NCI-H524 treated with DMSO at 0.1 percent for 48 hours (cell line): Measurements from ENCODE around the gene MUL1.
A peak's percentile ranks its signal among the peaks of the same experiment; 100 is the strongest.
"Not testable (repeated sequence)": the region's sequence is repeated elsewhere in the genome, so short reads cannot be mapped to it uniquely, and the experiment has no call there.

ENCODE experiments used
- DNase-seq: peaks from one replicate; lab custom pipeline; 2025; lab: John Stamatoyannopoulos, UW

The MUL1 gene

GRCh38 chr1:20511518-20512428, 3.8 kb upstream of the MUL1 start:
- DNase-seq, result no peak

- DNase-seq, result no peak
Measured at GRCh38 chr1:20508411-20508771, 440 bp upstream of the MUL1 start.

GRCh38 chr1:20507248-20507563, 745 bp downstream of the MUL1 start:
- DNase-seq, result no peak

GRCh38 chr1:20505488-20505887, 2.5 kb downstream of the MUL1 start:
- DNase-seq, result no peak

GRCh38 chr1:20500716-20501115, 7.2 kb downstream of the MUL1 start:
- DNase-seq, result no peak

GRCh38 chr1:20499718-20500117, 8.2 kb downstream of the MUL1 start:
- no peak for DNase-seq

- DNase-seq, result no peak
Measured at GRCh38 chr1:20499105-20499504, 8.8 kb downstream of the MUL1 start.

GRCh38 chr1:20498116-20498515, 9.8 kb downstream of the MUL1 start:
- DNase-seq, result no peak

GRCh38 chr1:20497506-20497905, 10.4 kb downstream of the MUL1 start:
- no peak for DNase-seq

- not testable (repeated sequence) for DNase-seq
Measured at GRCh38 chr1:20496725-20497383, 11.1 kb downstream of the MUL1 start.

- no peak for DNase-seq
Measured at GRCh38 chr1:20496241-20496661, 11.7 kb downstream of the MUL1 start.

GRCh38 chr1:20495661-20496060, 12.3 kb downstream of the MUL1 start:
- no peak for DNase-seq

GRCh38 chr1:20494609-20495311, 13.2 kb downstream of the MUL1 start:
- no peak for DNase-seq

GRCh38 chr1:20493839-20494608, 13.9 kb downstream of the MUL1 start:
- peak; percentile 68 for DNase-seq

- no peak for DNase-seq
Measured at GRCh38 chr1:20493309-20493708, 14.6 kb downstream of the MUL1 start.

- DNase-seq, result no peak
Measured at GRCh38 chr1:20492751-20493150, 15.2 kb downstream of the MUL1 start.

GRCh38 chr1:20491866-20492265, 16.1 kb downstream of the MUL1 start:
- DNase-seq, result no peak

- DNase-seq, result no peak
Measured at GRCh38 chr1:20491178-20491577, 16.8 kb downstream of the MUL1 start.

- DNase-seq, result peak; percentile 82
Measured at GRCh38 chr1:20487236-20487590, 20.7 kb downstream of the MUL1 start.

- DNase-seq, result peak; percentile 82
Measured at GRCh38 chr1:20486457-20487235, 21.3 kb downstream of the MUL1 start.
